Right lobe of liver (tissue), 4 donors: ENCODE results near the gene DTX3.
"Not testable (repeated sequence)": the region's sequence is repeated elsewhere in the genome, so short reads cannot be mapped to it uniquely, and the experiment has no call there.

Experiments used
- POLR2A ChIP-seq: fragments of 450-650 bp; IDR thresholded peaks from one replicate; pipeline ENCODE4 v1.6.1; 2017; ENCODE audit warnings: antibody characterized with exemption, mild to moderate bottlenecking
- TF ChIP-seq, protein P1 (sequence below), 4 donors: fragments of 200-600 bp in 3 of 4; fragments of 450-650 bp in 1 of 4; IDR thresholded peaks; one replicate each; pipeline versions ENCODE4 v1.5.1 to v1.8.0; 2016 to 2022; ENCODE audit warnings: antibody characterized with exemption in 4 of 4, mild to moderate bottlenecking in 2 of 4
- donor health status: DM: no; HTN: no; CAD: no.
- donor health status: DM: no; HTN: no; CAD: no.
- donor health status: DM: no; HTN: yes; CAD: no.

DNA sequence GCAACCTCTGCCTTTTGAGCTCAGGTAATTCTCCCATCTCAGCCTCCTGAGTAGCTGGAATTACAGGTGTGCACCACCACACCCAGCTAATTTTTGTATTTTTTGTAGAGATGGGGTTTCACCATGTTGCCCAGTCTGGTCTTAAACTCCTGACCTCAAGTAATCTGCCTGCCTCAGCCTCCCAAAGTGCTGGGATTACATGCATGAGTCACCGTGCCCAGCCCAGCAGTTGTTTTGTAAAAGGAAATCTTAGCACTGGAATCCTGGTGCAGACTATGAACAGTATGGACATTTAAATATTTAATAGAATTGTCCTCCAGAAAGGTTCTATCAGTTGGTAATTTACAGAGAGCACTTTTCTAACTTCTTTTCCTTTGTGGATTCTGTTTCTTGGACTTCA, 43.5 kb upstream of the DTX3 start:
- TF ChIP-seq, protein P1, sequence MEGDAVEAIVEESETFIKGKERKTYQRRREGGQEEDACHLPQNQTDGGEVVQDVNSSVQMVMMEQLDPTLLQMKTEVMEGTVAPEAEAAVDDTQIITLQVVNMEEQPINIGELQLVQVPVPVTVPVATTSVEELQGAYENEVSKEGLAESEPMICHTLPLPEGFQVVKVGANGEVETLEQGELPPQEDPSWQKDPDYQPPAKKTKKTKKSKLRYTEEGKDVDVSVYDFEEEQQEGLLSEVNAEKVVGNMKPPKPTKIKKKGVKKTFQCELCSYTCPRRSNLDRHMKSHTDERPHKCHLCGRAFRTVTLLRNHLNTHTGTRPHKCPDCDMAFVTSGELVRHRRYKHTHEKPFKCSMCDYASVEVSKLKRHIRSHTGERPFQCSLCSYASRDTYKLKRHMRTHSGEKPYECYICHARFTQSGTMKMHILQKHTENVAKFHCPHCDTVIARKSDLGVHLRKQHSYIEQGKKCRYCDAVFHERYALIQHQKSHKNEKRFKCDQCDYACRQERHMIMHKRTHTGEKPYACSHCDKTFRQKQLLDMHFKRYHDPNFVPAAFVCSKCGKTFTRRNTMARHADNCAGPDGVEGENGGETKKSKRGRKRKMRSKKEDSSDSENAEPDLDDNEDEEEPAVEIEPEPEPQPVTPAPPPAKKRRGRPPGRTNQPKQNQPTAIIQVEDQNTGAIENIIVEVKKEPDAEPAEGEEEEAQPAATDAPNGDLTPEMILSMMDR (IDR thresholded peaks at IDR 0.05): not testable (repeated sequence)
- TF ChIP-seq POLR2A: not testable (repeated sequence)
